GM18867 (cell line): Measurements from ENCODE around the gene APBA2.
"Not testable (repeated sequence)": the region's sequence is repeated elsewhere in the genome, so short reads cannot be mapped to it uniquely, and the experiment has no call there.

Experiments used
- ATAC-seq: cut with Tn5 transposase; IDR thresholded peaks from one replicate; pipeline ENCODE4 v1.9.1; 2021; ENCODE audit warnings: mild to moderate bottlenecking, moderate library complexity; ENCODE audit not compliant: unreplicated experiment

The APBA2 gene

GRCh38 chr15:28885630-28886430 lies at the start of gene APBA2:
Gene APBA2, plus strand, starts transcription at chr15:28885974. Its CDS starts 167,911 bp downstream, at chr15:29053885.
- no peak for ATAC-seq

- not testable (repeated sequence) for ATAC-seq
These were observed 45.5 kb upstream of the APBA2 start for GRCh38 chr15:28840285-28840684.

- ATAC-seq, result not testable (repeated sequence)
These were observed 43.6 kb upstream of the APBA2 start for GRCh38 chr15:28842210-28842609.

GRCh38 chr15:28843520-28843919 lies 42.3 kb upstream of the APBA2 start:
- ATAC-seq, result not testable (repeated sequence)

- not testable (repeated sequence) for ATAC-seq
These were observed 41.6 kb upstream of the APBA2 start for GRCh38 chr15:28844147-28844546.

- ATAC-seq, result peak; percentile 58
These were observed 38.5 kb upstream of the APBA2 start for GRCh38 chr15:28847247-28847646.

- ATAC-seq, result not testable (repeated sequence)
These were observed 37.8 kb upstream of the APBA2 start for GRCh38 chr15:28847959-28848358.

GRCh38 chr15:28848521-28848920 lies 37.3 kb upstream of the APBA2 start, which contains the start of gene GOLGA6L7:
Gene GOLGA6L7, minus strand, starts transcription at chr15:28848644. Its CDS starts 95 bp downstream, at chr15:28848549.
- not testable (repeated sequence) for ATAC-seq

GRCh38 chr15:28849271-28849670 lies 36.5 kb upstream of the APBA2 start:
- not testable (repeated sequence) for ATAC-seq

GRCh38 chr15:28849766-28850165 lies 36.0 kb upstream of the APBA2 start:
- ATAC-seq, result not testable (repeated sequence)

- ATAC-seq, result not testable (repeated sequence)
These were observed 32.1 kb upstream of the APBA2 start for GRCh38 chr15:28853654-28854053.

GRCh38 chr15:28854578-28854977 lies 31.2 kb upstream of the APBA2 start:
- not testable (repeated sequence) for ATAC-seq

- ATAC-seq, result no peak
These were observed 24.7 kb upstream of the APBA2 start for GRCh38 chr15:28861031-28861534.

GRCh38 chr15:28861589-28862293 lies 24.0 kb upstream of the APBA2 start:
- ATAC-seq, result not testable (repeated sequence)

- ATAC-seq, result no peak
These were observed 16.9 kb upstream of the APBA2 start for GRCh38 chr15:28868744-28869345.

- ATAC-seq, result no peak
These were observed 14.6 kb upstream of the APBA2 start for GRCh38 chr15:28871168-28871567.

- no peak for ATAC-seq
These were observed 12.8 kb upstream of the APBA2 start for GRCh38 chr15:28873006-28873405.

GRCh38 chr15:28873585-28874190 lies 12.1 kb upstream of the APBA2 start:
- ATAC-seq, result no peak

- ATAC-seq, result no peak
These were observed 10.2 kb upstream of the APBA2 start for GRCh38 chr15:28875461-28876000.

- ATAC-seq, result no peak
These were observed 9.5 kb upstream of the APBA2 start for GRCh38 chr15:28876131-28876844.
